ENCODE measurements around the gene LCN6. TPM values are rescaled to one million over a fixed set of nuclear protein-coding genes. Genes with fewer than 3 reads are reported as not detected.

LCN6 gene
- total and polyA plus RNA-seq, 2 of the 13 experiments (the other 11 are each of a cell fraction or from before 2014, with no cell fraction given): not detected

DNA sequence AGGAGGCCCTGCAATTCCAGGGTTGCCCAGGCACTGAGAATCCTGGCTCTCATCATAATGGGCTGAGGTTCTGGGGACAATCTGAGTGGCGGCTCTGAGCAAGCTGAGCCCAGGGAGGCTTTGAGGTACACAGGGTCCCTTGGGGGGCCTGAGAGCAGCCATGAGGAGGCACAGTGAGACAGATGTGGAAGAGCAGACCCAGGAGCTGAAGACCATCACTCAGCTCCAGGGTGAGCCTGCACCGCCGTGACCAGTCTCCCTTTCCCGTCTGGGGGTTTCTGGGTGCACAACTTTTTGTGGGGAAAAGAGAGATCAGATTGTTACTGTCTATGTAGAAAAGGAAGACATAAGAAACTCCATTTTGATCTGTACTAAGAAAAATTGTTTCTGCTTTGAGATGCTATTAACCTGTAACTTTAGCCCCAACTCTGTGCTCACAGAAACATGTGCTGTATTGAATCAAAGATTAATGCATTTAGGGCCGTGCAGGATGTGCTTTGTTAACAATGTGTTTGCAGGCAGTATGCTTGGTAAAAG, 48.0 kb upstream of the LCN6 start, which contains the start of gene CCDC183 (continued):
- TF ChIP-seq NFE2L2 (IDR thresholded peaks at IDR 0.05; ENCODE audit: low read length) (no peak), SIN3B (IDR thresholded peaks at IDR 0.05; ENCODE audit: low read length) (no peak), REXO4 (CRISPR knock-in tag; IDR thresholded peaks at IDR 0.05; ENCODE audit: borderline replicate concordance) (no peak), ZNF333 (CRISPR knock-in tag; IDR thresholded peaks at IDR 0.05; ENCODE audit: borderline replicate concordance) (no peak), SATB2 (CRISPR knock-in tag; IDR thresholded peaks at IDR 0.05) (no peak), POLR2G (IDR thresholded peaks at IDR 0.05; ENCODE audit: low read depth, low read length) (no peak), AHR (CRISPR knock-in tag; IDR thresholded peaks at IDR 0.05) (no peak), JUND (CRISPR knock-in tag; IDR thresholded peaks at IDR 0.05) (no peak), SRF (IDR thresholded peaks at IDR 0.05; ENCODE audit: low read depth, low read length) (no peak), ETV5 (CRISPR knock-in tag; IDR thresholded peaks at IDR 0.05; ENCODE audit: borderline replicate concordance) (no peak), MIER2 (CRISPR knock-in tag; IDR thresholded peaks at IDR 0.05) (no peak), MBNL3 (CRISPR knock-in tag; conservative IDR thresholded peaks at IDR 0.05) (no peak), BRCA1 (CRISPR knock-in tag; IDR thresholded peaks at IDR 0.05) (peak; percentile 48; the same call in 1 of the 2 replicates), PHF5A (CRISPR knock-in tag; IDR thresholded peaks at IDR 0.05; ENCODE audit: low read depth, unreplicated experiment) (peak; percentile 17), SKI (IDR thresholded peaks at IDR 0.05; ENCODE audit: partially characterized antibody) (no peak), ARHGAP35 (CRISPR knock-in tag; IDR thresholded peaks at IDR 0.05; ENCODE audit: borderline replicate concordance) (no peak), ZSCAN29 (CRISPR knock-in tag; conservative IDR thresholded peaks at IDR 0.05) (no peak), DR1 (CRISPR knock-in tag; IDR thresholded peaks at IDR 0.05) (no peak), CENPX (CRISPR knock-in tag; IDR thresholded peaks at IDR 0.05) (no peak), PHF21A (CRISPR knock-in tag; IDR thresholded peaks at IDR 0.05) (0 out of 2 replicates have a peak, but pooled peaks have one; percentile 24)
- TF ChIP-seq, protein P1, sequence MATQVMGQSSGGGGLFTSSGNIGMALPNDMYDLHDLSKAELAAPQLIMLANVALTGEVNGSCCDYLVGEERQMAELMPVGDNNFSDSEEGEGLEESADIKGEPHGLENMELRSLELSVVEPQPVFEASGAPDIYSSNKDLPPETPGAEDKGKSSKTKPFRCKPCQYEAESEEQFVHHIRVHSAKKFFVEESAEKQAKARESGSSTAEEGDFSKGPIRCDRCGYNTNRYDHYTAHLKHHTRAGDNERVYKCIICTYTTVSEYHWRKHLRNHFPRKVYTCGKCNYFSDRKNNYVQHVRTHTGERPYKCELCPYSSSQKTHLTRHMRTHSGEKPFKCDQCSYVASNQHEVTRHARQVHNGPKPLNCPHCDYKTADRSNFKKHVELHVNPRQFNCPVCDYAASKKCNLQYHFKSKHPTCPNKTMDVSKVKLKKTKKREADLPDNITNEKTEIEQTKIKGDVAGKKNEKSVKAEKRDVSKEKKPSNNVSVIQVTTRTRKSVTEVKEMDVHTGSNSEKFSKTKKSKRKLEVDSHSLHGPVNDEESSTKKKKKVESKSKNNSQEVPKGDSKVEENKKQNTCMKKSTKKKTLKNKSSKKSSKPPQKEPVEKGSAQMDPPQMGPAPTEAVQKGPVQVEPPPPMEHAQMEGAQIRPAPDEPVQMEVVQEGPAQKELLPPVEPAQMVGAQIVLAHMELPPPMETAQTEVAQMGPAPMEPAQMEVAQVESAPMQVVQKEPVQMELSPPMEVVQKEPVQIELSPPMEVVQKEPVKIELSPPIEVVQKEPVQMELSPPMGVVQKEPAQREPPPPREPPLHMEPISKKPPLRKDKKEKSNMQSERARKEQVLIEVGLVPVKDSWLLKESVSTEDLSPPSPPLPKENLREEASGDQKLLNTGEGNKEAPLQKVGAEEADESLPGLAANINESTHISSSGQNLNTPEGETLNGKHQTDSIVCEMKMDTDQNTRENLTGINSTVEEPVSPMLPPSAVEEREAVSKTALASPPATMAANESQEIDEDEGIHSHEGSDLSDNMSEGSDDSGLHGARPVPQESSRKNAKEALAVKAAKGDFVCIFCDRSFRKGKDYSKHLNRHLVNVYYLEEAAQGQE (IDR thresholded peaks at IDR 0.05; ENCODE audit: borderline replicate concordance in 1 of 2, low read depth in 1 of 2, low read length in 2 of 2): no peak
- TF ChIP-seq, protein P2, sequence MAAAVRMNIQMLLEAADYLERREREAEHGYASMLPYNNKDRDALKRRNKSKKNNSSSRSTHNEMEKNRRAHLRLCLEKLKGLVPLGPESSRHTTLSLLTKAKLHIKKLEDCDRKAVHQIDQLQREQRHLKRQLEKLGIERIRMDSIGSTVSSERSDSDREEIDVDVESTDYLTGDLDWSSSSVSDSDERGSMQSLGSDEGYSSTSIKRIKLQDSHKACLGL (CRISPR knock-in tag; IDR thresholded peaks at IDR 0.05): no peak; the same call in 1 of the 2 replicates
- TF ChIP-seq, protein P3, sequence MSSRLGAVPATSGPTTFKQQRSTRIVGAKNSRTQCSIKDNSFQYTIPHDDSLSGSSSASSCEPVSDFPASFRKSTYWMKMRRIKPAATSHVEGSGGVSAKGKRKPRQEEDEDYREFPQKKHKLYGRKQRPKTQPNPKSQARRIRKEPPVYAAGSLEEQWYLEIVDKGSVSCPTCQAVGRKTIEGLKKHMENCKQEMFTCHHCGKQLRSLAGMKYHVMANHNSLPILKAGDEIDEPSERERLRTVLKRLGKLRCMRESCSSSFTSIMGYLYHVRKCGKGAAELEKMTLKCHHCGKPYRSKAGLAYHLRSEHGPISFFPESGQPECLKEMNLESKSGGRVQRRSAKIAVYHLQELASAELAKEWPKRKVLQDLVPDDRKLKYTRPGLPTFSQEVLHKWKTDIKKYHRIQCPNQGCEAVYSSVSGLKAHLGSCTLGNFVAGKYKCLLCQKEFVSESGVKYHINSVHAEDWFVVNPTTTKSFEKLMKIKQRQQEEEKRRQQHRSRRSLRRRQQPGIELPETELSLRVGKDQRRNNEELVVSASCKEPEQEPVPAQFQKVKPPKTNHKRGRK (CRISPR knock-in tag; IDR thresholded peaks at IDR 0.05): no peak
- TF ChIP-seq, protein P4, sequence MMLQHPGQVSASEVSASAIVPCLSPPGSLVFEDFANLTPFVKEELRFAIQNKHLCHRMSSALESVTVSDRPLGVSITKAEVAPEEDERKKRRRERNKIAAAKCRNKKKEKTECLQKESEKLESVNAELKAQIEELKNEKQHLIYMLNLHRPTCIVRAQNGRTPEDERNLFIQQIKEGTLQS (CRISPR knock-in tag; IDR thresholded peaks at IDR 0.05): no peak
- TF ChIP-seq, protein P5, sequence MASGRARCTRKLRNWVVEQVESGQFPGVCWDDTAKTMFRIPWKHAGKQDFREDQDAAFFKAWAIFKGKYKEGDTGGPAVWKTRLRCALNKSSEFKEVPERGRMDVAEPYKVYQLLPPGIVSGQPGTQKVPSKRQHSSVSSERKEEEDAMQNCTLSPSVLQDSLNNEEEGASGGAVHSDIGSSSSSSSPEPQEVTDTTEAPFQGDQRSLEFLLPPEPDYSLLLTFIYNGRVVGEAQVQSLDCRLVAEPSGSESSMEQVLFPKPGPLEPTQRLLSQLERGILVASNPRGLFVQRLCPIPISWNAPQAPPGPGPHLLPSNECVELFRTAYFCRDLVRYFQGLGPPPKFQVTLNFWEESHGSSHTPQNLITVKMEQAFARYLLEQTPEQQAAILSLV (CRISPR knock-in tag; IDR thresholded peaks at IDR 0.05; ENCODE audit: borderline replicate concordance): 0 out of 2 replicates have a peak, but pooled peaks have one; percentile 12
